Thyroid gland (tissue), 4 donors: ENCODE data around the gene DPP10.

Source experiments
- CTCF ChIP-seq, 6 experiments: fragments of 200-600 bp in 3 of 6; fragments of 450-650 bp in 3 of 6; sonication (generic) in 3 of 6; IDR thresholded peaks; one replicate each; pipeline ENCODE4 v1.5.1; 2016 to 2019; ENCODE audit warnings: antibody characterized with exemption in 6 of 6, mild to moderate bottlenecking in 2 of 6, inconsistent platforms in 1 of 6, moderate library complexity in 1 of 6
- POLR2A ChIP-seq, 2 donors: fragments of 450-650 bp; IDR thresholded peaks; one replicate each; pipeline ENCODE4 v1.6.1; 2017; ENCODE audit warnings: antibody characterized with exemption in 2 of 2, mild to moderate bottlenecking in 2 of 2, moderate library complexity in 1 of 2

- TF ChIP-seq POLR2A (IDR thresholded peaks at IDR 0.05) (no peak), CTCF (IDR thresholded peaks at IDR 0.05) (no peak)
These were observed 1353.6 kb downstream of the DPP10 start for GRCh38 chr2:115796078-115796477.
